HepG2 (cell line): Measurements from ENCODE around the gene SLC39A1. TPM values are rescaled to one million over a fixed set of nuclear protein-coding genes. Genes with fewer than 3 reads are reported as not detected.

Source experiments
- ATF2 ChIP-seq: sonication (generic); formaldehyde crosslinking; IDR thresholded peaks from 2 replicates; pipeline ENCODE4 v1.4.0; 2020; ENCODE audit warnings: missing genetic modification reagents
- EZH2 ChIP-seq: conservative IDR thresholded peaks from 2 replicates; pipeline ENCODE4 v1.6.1; 2012; ENCODE audit warnings: mild to moderate bottlenecking, low read depth, low read length, moderate library complexity
- FOSL2 ChIP-seq: sonication (generic); formaldehyde crosslinking; IDR thresholded peaks from 2 replicates; pipeline ENCODE4 v1.4.0; 2020; ENCODE audit warnings: missing genetic modification reagents
- KLF6 ChIP-seq: IDR thresholded peaks from 2 replicates; pipeline ENCODE4 v1.8.0; 2016; ENCODE audit warnings: missing biosample characterization, missing genetic modification reagents
- NKX3-1 ChIP-seq: sonication (generic); formaldehyde crosslinking; IDR thresholded peaks from 2 replicates; pipeline ENCODE4 v1.5.0; 2020; ENCODE audit warnings: missing genetic modification reagents
- SNAPC5 ChIP-seq: sonication (generic); formaldehyde crosslinking; IDR thresholded peaks from 2 replicates; pipeline ENCODE4 v1.8.1; 2023; ENCODE audit warnings: mild to moderate bottlenecking, missing genetic modification reagents, borderline replicate concordance
- SPEN ChIP-seq: sonication (generic); formaldehyde crosslinking; IDR thresholded peaks from 2 replicates; pipeline ENCODE4 v1.5.1; 2020; ENCODE audit warnings: low read depth, mild to moderate bottlenecking, missing genetic modification reagents
- SRSF1 ChIP-seq: fragments of 200-400 bp; formaldehyde crosslinking; optimal IDR thresholded peaks from 2 replicates; pipeline ENCODE3; 2017; ENCODE audit warnings: mild to moderate bottlenecking, low read depth, low read length, moderate library complexity
- THRA ChIP-seq: sonication (generic); formaldehyde crosslinking; IDR thresholded peaks from 2 replicates; pipeline ENCODE4 v1.4.0; 2020; ENCODE audit warnings: missing genetic modification reagents, borderline replicate concordance
- ZBTB49 ChIP-seq: sonication (generic); formaldehyde crosslinking; IDR thresholded peaks from 2 replicates; pipeline ENCODE4 v1.4.0; 2020; ENCODE audit warnings: missing genetic modification reagents, borderline replicate concordance
- ZFP62 ChIP-seq: sonication (generic); formaldehyde crosslinking; IDR thresholded peaks from 2 replicates; pipeline ENCODE4 v1.4.0; 2020; ENCODE audit warnings: missing genetic modification reagents
- ZNF101 ChIP-seq: sonication (generic); formaldehyde crosslinking; IDR thresholded peaks from 2 replicates; pipeline ENCODE4 v1.4.0; 2020; ENCODE audit warnings: mild to moderate bottlenecking, low read depth, missing genetic modification reagents, borderline replicate concordance
- ZNF501 ChIP-seq: sonication (generic); formaldehyde crosslinking; IDR thresholded peaks from 2 replicates; pipeline ENCODE4 v1.5.1; 2020; ENCODE audit warnings: mild to moderate bottlenecking, moderate library complexity, missing genetic modification reagents
- ZNF577 ChIP-seq: sonication (generic); formaldehyde crosslinking; IDR thresholded peaks from 2 replicates; pipeline ENCODE4 v1.4.0; 2020; ENCODE audit warnings: mild to moderate bottlenecking, low read depth, missing genetic modification reagents, borderline replicate concordance
- ZNF597 ChIP-seq: sonication (generic); formaldehyde crosslinking; IDR thresholded peaks from 2 replicates; pipeline ENCODE4 v1.5.0; 2020; ENCODE audit warnings: missing genetic modification reagents
- ZSCAN31 ChIP-seq: sonication (generic); formaldehyde crosslinking; IDR thresholded peaks from 2 replicates; pipeline ENCODE4 v1.5.0; 2020; ENCODE audit warnings: low read depth, mild to moderate bottlenecking, missing genetic modification reagents
- polyA plus RNA-seq, 8 experiments: library from polyadenylated mRNA; depleted of rRNA in 3 of 8; stranded (reverse) in 7 of 8; unstranded in 1 of 8; fragments of >200 nt; fragmentation: Illumina TruSeq in 4 of 8; extraction: Trizol in 4 of 8; gene quantifications; 2 replicates each; pipeline versions ENCODE4 v1.2.1 to v1.2.3, GENCODE V29; 2011 to 2016; ENCODE audit warnings: low read depth in 4 of 8, missing spikeins in 1 of 8, mixed read lengths in 1 of 8; ENCODE audit not compliant: insufficient read depth in 1 of 8
- total RNA-seq, 5 experiments: library from RNA; depleted of rRNA; stranded (reverse); fragments of >200 nt; fragmentation: Illumina TruSeq; extraction: Trizol; gene quantifications; 2 replicates each; pipeline ENCODE4 v1.2.3, GENCODE V29; 2016; ENCODE audit warnings: low read depth in 1 of 5
- TF ChIP-seq, protein P1 (sequence below): IDR thresholded peaks from 2 replicates; pipeline ENCODE4 v1.6.1; 2016; ENCODE audit warnings: low read depth, control low read depth
- TF ChIP-seq, protein P2 (sequence below): sonication (generic); formaldehyde crosslinking; IDR thresholded peaks from 2 replicates; pipeline ENCODE4 v1.8.1; 2022; ENCODE audit warnings: low read depth, mild to moderate bottlenecking, missing genetic modification reagents

SLC39A1 gene
- total and polyA plus RNA-seq, 2 of the 13 experiments (the other 11 are each of a cell fraction or from before 2014, with no cell fraction given), result 71.2 to 78.4 TPM

DNA sequence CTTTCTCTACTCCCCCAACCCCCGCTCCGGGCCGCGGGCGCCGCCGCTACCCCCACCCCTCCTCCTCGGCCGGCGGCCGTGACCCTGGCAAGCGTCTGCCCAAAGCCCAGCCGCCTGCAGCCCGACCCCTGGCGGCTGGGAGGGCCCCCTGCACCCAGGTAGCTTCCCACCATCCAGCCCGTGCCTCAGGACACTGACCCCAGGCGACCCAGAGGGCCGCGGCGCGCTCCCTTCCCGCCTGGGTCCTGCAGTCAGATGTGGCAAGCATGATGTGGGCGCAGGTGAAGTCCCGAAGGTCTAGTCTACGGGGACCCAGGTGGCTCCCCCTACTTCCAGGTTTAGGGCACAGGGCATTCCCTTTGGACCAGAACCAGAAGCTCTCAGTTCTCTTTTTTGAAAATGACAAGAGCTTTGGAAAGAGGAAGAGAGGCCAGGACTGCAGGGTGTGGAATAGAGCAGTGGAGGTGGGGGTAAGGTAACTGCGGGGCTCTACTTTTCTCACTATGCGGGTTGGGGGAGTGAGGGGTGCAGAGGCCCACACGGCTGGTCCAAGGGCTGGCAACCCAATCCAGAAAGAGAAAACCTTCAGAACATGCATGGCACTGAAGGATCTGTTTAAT, 16.6 kb downstream of the SLC39A1 start, which contains the start of gene DENND4B (continued):
- TF ChIP-seq, protein P1, sequence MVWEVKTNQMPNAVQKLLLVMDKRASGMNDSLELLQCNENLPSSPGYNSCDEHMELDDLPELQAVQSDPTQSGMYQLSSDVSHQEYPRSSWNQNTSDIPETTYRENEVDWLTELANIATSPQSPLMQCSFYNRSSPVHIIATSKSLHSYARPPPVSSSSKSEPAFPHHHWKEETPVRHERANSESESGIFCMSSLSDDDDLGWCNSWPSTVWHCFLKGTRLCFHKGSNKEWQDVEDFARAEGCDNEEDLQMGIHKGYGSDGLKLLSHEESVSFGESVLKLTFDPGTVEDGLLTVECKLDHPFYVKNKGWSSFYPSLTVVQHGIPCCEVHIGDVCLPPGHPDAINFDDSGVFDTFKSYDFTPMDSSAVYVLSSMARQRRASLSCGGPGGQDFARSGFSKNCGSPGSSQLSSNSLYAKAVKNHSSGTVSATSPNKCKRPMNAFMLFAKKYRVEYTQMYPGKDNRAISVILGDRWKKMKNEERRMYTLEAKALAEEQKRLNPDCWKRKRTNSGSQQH (CRISPR knock-in tag), result peak; percentile 69; the same call in 1 of the 2 replicates
- no peak for TF ChIP-seq NKX3-1 (CRISPR knock-in tag)
- TF ChIP-seq ZNF597 (CRISPR knock-in tag), result no peak
- TF ChIP-seq, protein P2, sequence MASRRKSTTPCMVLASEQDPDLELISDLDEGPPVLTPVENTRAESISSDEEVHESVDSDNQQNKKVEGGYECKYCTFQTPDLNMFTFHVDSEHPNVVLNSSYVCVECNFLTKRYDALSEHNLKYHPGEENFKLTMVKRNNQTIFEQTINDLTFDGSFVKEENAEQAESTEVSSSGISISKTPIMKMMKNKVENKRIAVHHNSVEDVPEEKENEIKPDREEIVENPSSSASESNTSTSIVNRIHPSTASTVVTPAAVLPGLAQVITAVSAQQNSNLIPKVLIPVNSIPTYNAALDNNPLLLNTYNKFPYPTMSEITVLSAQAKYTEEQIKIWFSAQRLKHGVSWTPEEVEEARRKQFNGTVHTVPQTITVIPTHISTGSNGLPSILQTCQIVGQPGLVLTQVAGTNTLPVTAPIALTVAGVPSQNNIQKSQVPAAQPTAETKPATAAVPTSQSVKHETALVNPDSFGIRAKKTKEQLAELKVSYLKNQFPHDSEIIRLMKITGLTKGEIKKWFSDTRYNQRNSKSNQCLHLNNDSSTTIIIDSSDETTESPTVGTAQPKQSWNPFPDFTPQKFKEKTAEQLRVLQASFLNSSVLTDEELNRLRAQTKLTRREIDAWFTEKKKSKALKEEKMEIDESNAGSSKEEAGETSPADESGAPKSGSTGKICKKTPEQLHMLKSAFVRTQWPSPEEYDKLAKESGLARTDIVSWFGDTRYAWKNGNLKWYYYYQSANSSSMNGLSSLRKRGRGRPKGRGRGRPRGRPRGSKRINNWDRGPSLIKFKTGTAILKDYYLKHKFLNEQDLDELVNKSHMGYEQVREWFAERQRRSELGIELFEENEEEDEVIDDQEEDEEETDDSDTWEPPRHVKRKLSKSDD (CRISPR knock-in tag), result no peak
- TF ChIP-seq SRSF1, result peak; percentile 24
- TF ChIP-seq SNAPC5, result no peak
- TF ChIP-seq THRA, result peak; percentile 99
- no peak for TF ChIP-seq ZNF501 (CRISPR knock-in tag)
- no peak for TF ChIP-seq ZNF577
- no peak for TF ChIP-seq KLF6 (CRISPR knock-in tag)
- no peak for TF ChIP-seq EZH2
- peak; percentile 51; the same call in 1 of the 2 replicates for TF ChIP-seq ATF2
- TF ChIP-seq ZNF101 (CRISPR knock-in tag), result no peak
- peak; percentile 21; the same call in 1 of the 2 replicates for TF ChIP-seq ZSCAN31 (CRISPR knock-in tag)
- no peak for TF ChIP-seq ZBTB49 (CRISPR knock-in tag)
- peak; percentile 41 for TF ChIP-seq FOSL2 (CRISPR knock-in tag)
- peak; percentile 65 for TF ChIP-seq SPEN (CRISPR knock-in tag)
- no peak for TF ChIP-seq ZFP62 (CRISPR knock-in tag)
